Body of pancreas (tissue), 4 donors: ENCODE data around the gene IRAK3.

Source experiments
- CTCF ChIP-seq, 7 experiments: fragments of 450-650 bp in 4 of 7; fragments of 200-600 bp in 3 of 7; sonication (generic) in 3 of 7; IDR thresholded peaks; one replicate each; pipeline ENCODE4 v1.5.1; 2016 to 2019; ENCODE audit warnings: antibody characterized with exemption in 7 of 7
- POLR2A ChIP-seq, 3 donors: fragments of 450-650 bp; IDR thresholded peaks; one replicate each; pipeline ENCODE4 v1.6.1; 2016; ENCODE audit warnings: antibody characterized with exemption in 3 of 3, mild to moderate bottlenecking in 2 of 3

- TF ChIP-seq POLR2A (IDR thresholded peaks at IDR 0.05) (no peak), CTCF (IDR thresholded peaks at IDR 0.05) (no peak)
Observed at GRCh38 chr12:66149702-66150398, 39.2 kb upstream of the IRAK3 start.
